Neuron (in vitro differentiated cells): ENCODE measurements around the gene C10orf143.

ENCODE experiments used
- H2AFZ ChIP-seq: one replicate; pipeline ENCODE4 v1.6.1; 2013; ENCODE audit warnings: low read depth, mild to moderate bottlenecking, inconsistent platforms, low read length, moderate library complexity
- H3K27me3 ChIP-seq: one replicate; pipeline ENCODE4 v1.6.1; 2013; ENCODE audit warnings: low read length; ENCODE audit not compliant: insufficient read depth
- H3K36me3 ChIP-seq: one replicate; pipeline ENCODE4 v1.6.1; 2013; ENCODE audit warnings: low read length; ENCODE audit not compliant: insufficient read depth
- H3K4me1 ChIP-seq: one replicate; pipeline ENCODE4 v1.6.1; 2013; ENCODE audit warnings: low read length; ENCODE audit not compliant: insufficient read depth
- H3K4me3 ChIP-seq: 2 replicates; pipeline ENCODE4 v1.5.1; 2013; ENCODE audit warnings: mild to moderate bottlenecking, low read length, moderate library complexity
- H3K9me3 ChIP-seq: one replicate; pipeline ENCODE4 v1.6.1; 2013; ENCODE audit warnings: low read length

Gene C10orf143

GRCh38 chr10:130044067-130045061 lies 66.3 kb downstream of the C10orf143 start:
- Histone ChIP-seq H3K4me1 (no peaks in the 10 kb centered on the region), H2AFZ (no peak overlapping the region), H3K4me3 (no peak overlapping the region), H3K36me3 (no peaks in the 10 kb centered on the region), H3K9me3 (no peaks in the 10 kb centered on the region), H3K27me3 (peaks cover 11% of the 10 kb centered on the region)

- H3K4me1 ChIP-seq = no peaks in the 10 kb centered on the region
- no peaks in the 10 kb centered on the region for H3K36me3 ChIP-seq
- H3K4me3 ChIP-seq = no peak overlapping the region
- no peak overlapping the region for H2AFZ ChIP-seq
- H3K9me3 ChIP-seq = no peaks in the 10 kb centered on the region
- H3K27me3 ChIP-seq = peaks cover 18% of the 10 kb centered on the region
Measured at GRCh38 chr10:130043491-130043890, 67.1 kb downstream of the C10orf143 start.

- no peaks in the 10 kb centered on the region for H3K4me1 ChIP-seq
Measured at GRCh38 chr10:130042381-130042780, 68.2 kb downstream of the C10orf143 start.

GRCh38 chr10:130041451-130042371 lies 68.9 kb downstream of the C10orf143 start:
- no peak overlapping the region for H3K4me3 ChIP-seq
- H3K9me3 ChIP-seq = no peaks in the 10 kb centered on the region
- H3K36me3 ChIP-seq = no peaks in the 10 kb centered on the region
- H3K27me3 ChIP-seq = peaks cover 18% of the 10 kb centered on the region
- no peak overlapping the region for H2AFZ ChIP-seq
- no peaks in the 10 kb centered on the region for H3K4me1 ChIP-seq

More at GRCh38 chr10:130042381-130042780, 68.2 kb downstream of the C10orf143 start:
- Histone ChIP-seq H2AFZ (no peak overlapping the region), H3K9me3 (no peaks in the 10 kb centered on the region), H3K27me3 (peaks cover 18% of the 10 kb centered on the region), H3K4me3 (no peak overlapping the region), H3K36me3 (no peaks in the 10 kb centered on the region)

GRCh38 chr10:130040817-130041330 lies 69.8 kb downstream of the C10orf143 start:
- Histone ChIP-seq H3K27me3 (peaks cover 18% of the 10 kb centered on the region), H3K4me3 (no peak overlapping the region), H2AFZ (no peak overlapping the region), H3K9me3 (no peaks in the 10 kb centered on the region), H3K4me1 (no peaks in the 10 kb centered on the region), H3K36me3 (no peaks in the 10 kb centered on the region)

GRCh38 chr10:130040351-130040750 lies 70.3 kb downstream of the C10orf143 start:
- no peaks in the 10 kb centered on the region for H3K36me3 ChIP-seq
- H2AFZ ChIP-seq = no peak overlapping the region
- H3K4me3 ChIP-seq = no peak overlapping the region
- H3K9me3 ChIP-seq = no peaks in the 10 kb centered on the region
- H3K27me3 ChIP-seq = peaks cover 18% of the 10 kb centered on the region
- H3K4me1 ChIP-seq = no peaks in the 10 kb centered on the region

- Histone ChIP-seq H3K4me3 (no peak overlapping the region), H2AFZ (no peak overlapping the region), H3K36me3 (no peaks in the 10 kb centered on the region), H3K4me1 (no peaks in the 10 kb centered on the region), H3K9me3 (no peaks in the 10 kb centered on the region), H3K27me3 (peaks cover 18% of the 10 kb centered on the region)
Measured at GRCh38 chr10:130039141-130039540, 71.5 kb downstream of the C10orf143 start.

- H2AFZ ChIP-seq = no peak overlapping the region
- no peak overlapping the region for H3K4me3 ChIP-seq
- H3K9me3 ChIP-seq = no peaks in the 10 kb centered on the region
- H3K27me3 ChIP-seq = peaks cover 18% of the 10 kb centered on the region
- no peaks in the 10 kb centered on the region for H3K4me1 ChIP-seq
- no peaks in the 10 kb centered on the region for H3K36me3 ChIP-seq
Measured at GRCh38 chr10:130038611-130039109, 72.0 kb downstream of the C10orf143 start.

- Histone ChIP-seq H3K36me3 (no peaks in the 10 kb centered on the region), H2AFZ (no peak overlapping the region), H3K9me3 (no peaks in the 10 kb centered on the region), H3K27me3 (peaks cover 18% of the 10 kb centered on the region), H3K4me3 (no peak overlapping the region), H3K4me1 (no peaks in the 10 kb centered on the region)
Measured at GRCh38 chr10:130038019-130038555, 72.5 kb downstream of the C10orf143 start.

- no peaks in the 10 kb centered on the region for H3K4me1 ChIP-seq
- H3K36me3 ChIP-seq = no peaks in the 10 kb centered on the region
- peaks cover 11% of the 10 kb centered on the region for H3K27me3 ChIP-seq
- no peak overlapping the region for H3K4me3 ChIP-seq
- no peaks in the 10 kb centered on the region for H3K9me3 ChIP-seq
- no peak overlapping the region for H2AFZ ChIP-seq
Measured at GRCh38 chr10:130037169-130037661, 73.4 kb downstream of the C10orf143 start.

- H3K4me3 ChIP-seq = no peak overlapping the region
- H3K4me1 ChIP-seq = no peaks in the 10 kb centered on the region
- no peaks in the 10 kb centered on the region for H3K36me3 ChIP-seq
- H2AFZ ChIP-seq = no peak overlapping the region
- H3K9me3 ChIP-seq = no peaks in the 10 kb centered on the region
- peaks cover 11% of the 10 kb centered on the region for H3K27me3 ChIP-seq
Measured at GRCh38 chr10:130036296-130037065, 74.1 kb downstream of the C10orf143 start.

GRCh38 chr10:130029209-130029608 lies 81.4 kb downstream of the C10orf143 start:
- Histone ChIP-seq H3K9me3 (no peaks in the 10 kb centered on the region), H2AFZ (no peak overlapping the region), H3K4me3 (no peak overlapping the region), H3K4me1 (no peaks in the 10 kb centered on the region), H3K27me3 (no peaks in the 10 kb centered on the region), H3K36me3 (no peaks in the 10 kb centered on the region)
